ENCODE data around the gene SCN4A. TPM values are rescaled to one million over a fixed set of nuclear protein-coding genes. Genes with fewer than 3 reads are reported as not detected.

The SCN4A gene
- total RNA-seq, 2 donors from 2014 or later = 1.1 TPM; not detected in 1

- TF ChIP-seq CTCF (IDR thresholded peaks at IDR 0.05) = no peak
- no peak for DNase-seq (ENCODE audit: low spot score)
Observed at GRCh38 chr17:63944736-63945499, 27.8 kb downstream of the SCN4A start.

GRCh38 chr17:63943745-63944144, 29.0 kb downstream of the SCN4A start:
- TF ChIP-seq CTCF (IDR thresholded peaks at IDR 0.05) = no peak
- DNase-seq (ENCODE audit: low spot score) (no peak), ATAC-seq (ENCODE audit: insufficient number of reproducible peaks, low FRiP score, low read depth) (no peak)
- H3K27me3 ChIP-seq (replicated peaks; ENCODE audit: insufficient read depth) = no peaks in the 10 kb centered on the region
- no peak overlapping the region for H3K27ac ChIP-seq
- no peaks in the 10 kb centered on the region for H3K36me3 ChIP-seq
- H3K9me3 ChIP-seq = no peaks in the 10 kb centered on the region
- no peak overlapping the region for H3K4me3 ChIP-seq
- no peaks in the 10 kb centered on the region for H3K4me1 ChIP-seq (ENCODE audit: control insufficient read depth in 1 of 2, low read depth in 2 of 2)

More at GRCh38 chr17:63944736-63945499, 27.8 kb downstream of the SCN4A start:
- H3K9me3 ChIP-seq = no peaks in the 10 kb centered on the region
- no peaks in the 10 kb centered on the region for H3K27me3 ChIP-seq (replicated peaks; ENCODE audit: insufficient read depth)
- ATAC-seq (ENCODE audit: insufficient number of reproducible peaks, low FRiP score, low read depth) = no peak
- H3K4me3 ChIP-seq = no peak overlapping the region
- H3K27ac ChIP-seq = no peak overlapping the region
- H3K36me3 ChIP-seq = no peaks in the 10 kb centered on the region
- no peaks in the 10 kb centered on the region for H3K4me1 ChIP-seq (ENCODE audit: control insufficient read depth in 1 of 2, low read depth in 2 of 2)

- Histone ChIP-seq H3K27me3 (replicated peaks; ENCODE audit: insufficient read depth) (no peaks in the 10 kb centered on the region), H3K27ac (no peak overlapping the region), H3K9me3 (no peaks in the 10 kb centered on the region), H3K4me3 (no peak overlapping the region), H3K36me3 (no peaks in the 10 kb centered on the region), H3K4me1 (ENCODE audit: control insufficient read depth in 1 of 2, low read depth in 2 of 2) (no peaks in the 10 kb centered on the region)
- ATAC-seq (ENCODE audit: insufficient number of reproducible peaks, low FRiP score, low read depth) = no peak
- DNase-seq (ENCODE audit: low spot score) = no peak
- no peak for TF ChIP-seq CTCF (IDR thresholded peaks at IDR 0.05)
Observed at GRCh38 chr17:63942309-63942985, 30.3 kb downstream of the SCN4A start.

GRCh38 chr17:63941751-63942150, 31.0 kb downstream of the SCN4A start:
- DNase-seq (ENCODE audit: low spot score) (no peak), ATAC-seq (ENCODE audit: insufficient number of reproducible peaks, low FRiP score, low read depth) (no peak)
- Histone ChIP-seq H3K9me3 (no peaks in the 10 kb centered on the region), H3K27me3 (replicated peaks; ENCODE audit: insufficient read depth) (no peaks in the 10 kb centered on the region), H3K27ac (no peak overlapping the region), H3K4me1 (ENCODE audit: control insufficient read depth in 1 of 2, low read depth in 2 of 2) (no peaks in the 10 kb centered on the region), H3K36me3 (no peaks in the 10 kb centered on the region), H3K4me3 (no peak overlapping the region)
- no peak for TF ChIP-seq CTCF (IDR thresholded peaks at IDR 0.05)

- no peak overlapping the region for H3K27ac ChIP-seq
- H3K4me3 ChIP-seq = no peak overlapping the region
- no peak for TF ChIP-seq CTCF (IDR thresholded peaks at IDR 0.05)
- ATAC-seq (ENCODE audit: insufficient number of reproducible peaks, low FRiP score, low read depth) (no peak), DNase-seq (ENCODE audit: low spot score) (no peak)
- no peaks in the 10 kb centered on the region for H3K4me1 ChIP-seq (ENCODE audit: control insufficient read depth in 1 of 2, low read depth in 2 of 2)
- no peaks in the 10 kb centered on the region for H3K9me3 ChIP-seq
- no peaks in the 10 kb centered on the region for H3K36me3 ChIP-seq
- H3K27me3 ChIP-seq (replicated peaks; ENCODE audit: insufficient read depth) = no peaks in the 10 kb centered on the region
Observed at GRCh38 chr17:63941162-63941561, 31.6 kb downstream of the SCN4A start.
